Stimulated activated CD8-positive, alpha-beta memory T cell treated with anti-CD3 and anti-CD28 coated beads, Interleukin-15, amount 100 ng/mL, for 48 hours (primary cell): ENCODE measurements around the gene ARF1.
A peak's percentile ranks its signal among the peaks of the same experiment; 100 is the strongest.

Experiments used
- DNase-seq, 2 donors: peaks; one replicate each; pipeline ENCODE4 v3.0.0-alpha.2; 2020; ENCODE audit warnings: low read depth in 2 of 2

ARF1 gene

DNA sequence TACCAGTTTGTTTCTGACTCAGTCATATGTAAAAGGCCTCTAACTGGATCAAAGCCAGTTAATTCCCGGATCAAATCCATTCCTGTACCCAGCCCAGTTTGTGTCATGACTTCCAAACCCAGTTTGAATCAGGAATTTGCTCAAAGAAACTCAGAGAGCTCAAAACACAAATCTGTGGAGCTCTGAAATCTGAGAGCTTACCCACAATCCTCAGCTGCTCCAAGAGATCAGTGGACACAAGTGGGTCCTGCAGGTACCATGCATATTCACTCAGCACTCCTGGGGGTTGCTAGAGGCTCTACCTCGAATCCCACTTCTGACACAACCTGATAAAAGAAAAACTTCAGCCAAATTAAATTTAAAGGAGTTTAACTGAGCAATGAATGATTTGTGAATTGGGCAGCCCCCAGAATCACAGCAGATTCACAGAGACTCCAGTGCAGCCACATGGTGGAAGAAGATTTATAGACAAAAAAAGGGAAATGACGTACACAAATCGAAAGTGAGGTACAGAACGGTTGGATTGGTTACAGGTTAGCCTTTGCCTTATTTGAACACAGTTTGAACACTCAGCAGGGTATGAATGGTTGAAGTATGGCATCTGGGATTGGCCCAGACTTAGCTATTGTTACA, 38.5 kb downstream of the ARF1 start:
- no peak for DNase-seq

DNA sequence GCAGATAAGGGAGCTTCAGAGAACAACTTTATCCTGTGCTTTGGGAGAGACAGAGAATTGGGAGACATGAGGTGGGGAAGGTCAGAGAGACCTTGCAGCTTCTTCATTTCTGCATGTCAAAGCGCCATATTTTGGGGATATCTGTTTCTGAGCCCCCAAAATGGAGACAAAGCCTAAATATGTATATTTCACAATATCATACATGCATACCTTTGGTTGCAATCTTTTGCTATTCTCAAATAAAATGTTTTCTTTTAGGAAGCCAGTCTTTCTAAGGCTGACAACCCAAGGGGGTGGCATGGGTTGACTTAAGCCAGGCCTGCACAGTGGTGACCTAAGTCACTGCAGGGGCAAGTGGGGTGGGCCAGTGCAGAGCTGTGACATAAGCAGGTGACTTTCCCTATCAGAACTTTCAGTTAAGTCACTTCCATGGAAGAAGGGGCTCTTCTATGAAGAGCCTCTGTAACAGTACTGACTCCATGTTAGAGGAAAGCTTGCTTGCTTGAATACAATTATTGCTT, 40.5 kb downstream of the ARF1 start:
- no peak for DNase-seq

DNA sequence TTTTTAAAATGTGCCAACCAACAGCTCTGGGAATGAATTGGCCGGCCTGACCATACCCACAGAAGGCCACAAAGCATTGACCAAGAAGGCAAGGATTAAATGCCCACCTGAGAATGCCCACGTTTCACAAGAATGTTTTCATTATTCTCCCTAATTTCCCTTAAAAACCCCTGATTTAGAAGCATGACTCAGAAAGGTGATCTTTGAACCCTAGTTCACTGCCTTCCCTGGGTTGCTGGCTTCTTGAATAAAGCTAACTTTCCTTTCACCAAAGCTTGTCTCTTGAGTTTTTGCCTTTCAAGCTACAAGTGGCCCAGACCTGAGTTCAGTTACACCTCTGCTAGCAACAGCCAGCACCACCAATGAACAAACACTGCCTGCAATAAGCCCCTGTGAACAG, 41.0 kb downstream of the ARF1 start:
- DNase-seq: no peak

DNA sequence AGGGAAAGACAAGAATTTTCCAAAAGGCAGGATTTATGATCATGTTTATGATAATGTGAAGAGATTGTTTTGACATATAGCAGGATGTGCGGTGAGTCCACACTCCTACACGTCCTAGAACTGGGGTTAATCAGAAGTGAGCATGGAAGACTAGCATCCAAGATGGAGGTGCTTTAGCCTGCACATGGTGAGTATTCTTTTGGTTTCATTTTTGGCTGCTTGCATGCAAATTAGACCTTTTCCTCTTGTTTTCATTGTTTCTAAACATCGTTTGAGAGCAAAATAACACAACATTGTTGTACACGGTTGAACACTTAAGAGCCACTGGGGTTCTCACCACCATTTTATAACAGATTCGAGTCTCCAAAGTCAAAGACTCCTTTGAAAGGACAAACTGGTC, 42.7 kb downstream of the ARF1 start:
- no peak for DNase-seq

DNA sequence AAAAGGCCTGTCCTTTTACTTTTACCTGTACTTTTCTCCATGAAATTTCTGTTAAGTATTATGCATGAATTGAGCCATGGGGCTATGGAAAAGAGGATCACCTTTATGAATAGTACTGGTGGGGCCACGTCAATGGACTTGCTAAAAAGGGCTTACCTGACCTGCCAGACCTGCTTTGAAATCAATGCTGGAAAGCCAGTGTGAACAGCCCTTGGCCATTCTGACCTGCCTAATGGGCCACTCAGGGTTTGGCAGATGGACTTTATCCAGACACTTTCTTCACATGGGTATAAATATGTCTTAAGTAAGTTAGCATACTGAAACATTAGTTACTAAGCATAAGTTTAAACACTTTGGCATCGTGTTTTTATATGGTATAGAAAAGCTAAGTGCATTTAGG, 49.3 kb downstream of the ARF1 start:
- no peak for DNase-seq

DNA sequence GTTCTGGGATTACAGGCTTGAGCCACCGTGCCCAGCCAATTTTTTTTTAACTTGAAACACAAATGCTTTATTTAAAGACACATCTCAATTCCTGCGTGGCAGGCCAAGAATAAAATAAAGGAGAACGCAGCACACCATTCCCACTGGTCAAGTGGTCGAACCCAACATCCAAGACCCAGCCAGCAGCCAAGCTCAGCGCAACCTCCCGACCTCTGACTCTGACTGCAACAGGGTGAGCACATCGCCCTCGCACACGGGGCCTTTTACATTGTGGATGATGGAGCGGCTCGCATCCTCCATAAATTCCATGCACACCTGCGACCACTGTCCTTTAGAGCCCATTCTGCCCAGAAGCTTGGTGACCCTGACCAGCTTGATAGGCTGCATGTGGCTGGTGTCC, 52.1 kb downstream of the ARF1 start:
- DNase-seq: no peak

DNA sequence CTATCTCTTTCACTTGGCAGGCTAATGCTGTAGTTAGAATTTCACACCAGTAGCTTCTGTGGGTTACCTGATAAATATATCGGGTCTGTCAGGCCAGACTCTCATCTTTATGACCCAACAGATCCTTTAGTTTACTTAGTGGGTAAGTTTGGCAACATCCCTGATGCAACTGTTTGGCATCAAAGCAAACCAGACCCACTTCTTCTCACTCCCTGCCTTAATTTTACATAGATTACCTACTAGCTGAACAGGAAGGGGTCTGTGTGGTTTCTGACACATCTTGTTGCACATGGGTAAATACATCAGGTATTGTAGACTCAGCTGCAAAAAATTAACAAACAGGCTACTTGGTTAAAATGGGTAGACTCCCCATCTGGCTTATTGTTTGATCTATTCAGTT, 54.4 kb downstream of the ARF1 start:
- DNase-seq: no peak

DNA sequence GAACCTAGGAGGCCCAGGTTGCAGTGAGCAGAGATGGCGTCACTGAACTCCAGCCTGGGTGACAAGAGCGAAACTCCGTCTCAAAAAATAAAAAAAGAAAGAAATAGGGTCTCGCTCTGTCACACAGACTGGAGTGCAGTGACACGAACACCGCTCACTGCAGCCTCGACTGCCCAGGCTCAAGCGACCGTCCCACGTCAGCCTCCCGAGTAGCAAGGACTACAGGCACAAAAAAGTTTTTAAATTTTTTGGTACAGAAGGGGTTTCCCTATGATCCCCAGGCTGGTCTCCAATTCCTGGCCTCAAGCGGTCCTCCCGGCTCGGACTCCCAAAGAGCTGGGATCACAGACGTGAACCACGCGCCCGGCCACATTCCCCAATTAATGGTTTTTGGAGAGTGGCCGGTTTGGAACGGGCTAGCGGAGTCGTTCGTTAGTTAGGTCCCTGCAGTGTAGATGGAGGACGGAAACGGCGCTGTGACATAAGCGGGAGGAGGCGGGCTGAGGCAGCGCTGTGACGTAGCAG, 57.0 kb downstream of the ARF1 start:
- DNase-seq: no peak

DNA sequence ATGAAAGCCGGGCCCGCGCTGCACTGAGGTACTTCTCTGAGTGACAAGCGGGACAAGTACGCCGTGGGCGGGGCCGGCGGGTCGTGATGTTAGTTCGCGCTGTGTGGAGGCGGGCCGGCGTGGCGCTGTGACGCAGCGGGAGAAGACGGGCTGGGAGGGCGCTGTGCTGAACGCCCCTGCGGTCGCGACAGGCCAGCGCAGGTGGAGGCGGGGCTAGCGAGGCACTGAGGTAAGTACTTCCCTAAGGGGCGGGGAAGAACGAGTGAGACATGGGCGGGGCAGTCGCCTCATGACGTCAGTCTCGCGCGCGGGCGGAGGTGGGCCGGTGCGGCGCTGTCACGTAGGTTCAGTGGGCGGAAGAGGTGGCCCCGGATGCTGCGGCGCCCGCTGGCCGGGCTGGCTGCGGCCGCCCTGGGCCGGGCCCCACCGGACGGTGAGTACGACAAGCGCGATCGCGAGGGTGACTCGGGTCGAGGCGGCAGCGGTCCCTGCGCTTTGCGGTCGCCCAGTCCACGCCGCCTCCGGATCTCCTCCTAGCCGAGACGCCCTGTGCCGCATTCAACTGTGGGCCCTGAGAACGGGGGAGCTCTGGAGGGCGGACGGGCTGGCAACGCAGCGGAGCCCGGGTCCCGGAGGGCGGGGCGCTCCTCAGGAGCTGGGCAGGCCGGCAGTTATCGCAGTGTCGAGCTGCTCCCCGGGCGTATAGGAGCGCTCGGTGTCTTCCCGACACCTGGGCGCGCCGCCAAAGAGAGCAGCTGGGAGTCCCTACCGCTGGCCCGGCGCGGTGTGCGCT, 57.6 kb downstream of the ARF1 start, which contains the start of gene GUK1:
TSS of gene GUK1 (plus strand) at position 349 of the 793 bp plus-strand sequence. CDS start at position 373, 24 bp downstream.
- DNase-seq: peak; percentile 100

DNA sequence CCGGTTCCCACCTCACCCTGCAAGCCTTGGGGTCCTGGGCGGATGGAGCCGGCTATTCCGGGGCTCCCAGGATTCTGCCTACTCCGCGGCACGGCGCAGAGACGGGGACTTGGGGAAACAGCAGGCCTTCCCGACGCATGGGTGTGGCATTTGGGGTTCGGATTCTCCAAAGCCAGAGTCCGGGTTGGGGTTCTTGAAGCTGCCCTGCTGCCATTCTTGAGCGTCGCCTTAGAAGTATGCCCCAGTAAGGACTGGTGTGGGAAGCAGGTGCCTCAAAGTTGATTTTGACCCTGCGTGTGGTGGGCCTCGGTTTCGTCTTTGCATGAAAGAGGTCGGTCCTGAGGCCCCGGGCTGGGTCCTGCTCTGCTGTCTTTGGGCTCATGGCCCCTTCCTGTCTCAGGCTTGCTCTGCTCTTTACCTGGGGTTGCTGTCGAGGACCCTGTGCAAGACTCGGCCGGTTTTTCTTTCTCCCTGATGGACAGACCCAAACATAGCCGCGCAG, 58.3 kb downstream of the ARF1 start:
- DNase-seq: no peak

DNA sequence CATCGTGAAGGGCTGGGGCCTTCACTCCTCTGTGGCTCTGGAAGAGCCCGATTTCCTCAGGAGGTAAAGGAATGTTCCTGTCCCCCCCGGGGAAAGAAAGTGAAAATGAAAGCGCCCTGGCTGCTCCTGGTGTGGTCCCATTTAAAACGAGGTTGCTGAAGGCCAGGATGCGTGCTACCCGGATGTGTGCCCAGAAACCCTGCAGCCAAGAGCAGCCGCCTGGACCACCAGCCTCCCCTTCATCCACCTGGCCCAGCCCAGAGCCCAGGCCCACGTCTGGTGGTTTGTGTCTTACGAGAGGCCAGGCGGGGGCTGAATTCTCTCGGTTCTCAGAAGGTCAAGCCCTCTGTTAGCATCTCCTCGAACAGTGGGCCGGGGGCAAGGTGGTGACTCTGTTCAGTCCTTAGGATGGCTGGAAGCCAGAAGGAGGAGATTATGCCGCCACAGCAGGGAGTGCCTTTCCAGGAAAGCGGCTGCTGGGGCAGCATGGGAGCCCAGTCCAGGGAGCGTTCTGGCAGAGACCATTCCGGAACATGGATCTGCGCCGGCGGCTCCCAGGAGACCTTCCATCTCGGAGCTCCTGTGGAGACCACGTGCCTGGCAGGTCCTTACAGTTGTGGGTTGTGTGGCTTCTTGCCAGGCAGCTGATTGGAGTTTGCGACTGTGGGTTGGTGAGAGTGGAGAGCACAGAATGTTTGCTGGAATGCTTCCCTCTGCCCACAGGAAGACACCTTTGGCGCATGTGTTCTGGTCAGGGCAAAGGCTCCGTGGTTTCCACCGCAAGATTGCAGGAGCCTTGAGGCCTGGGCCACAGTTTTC, 58.9 kb downstream of the ARF1 start:
- peak in 1 of 2 donors; percentile 15 for DNase-seq

DNA sequence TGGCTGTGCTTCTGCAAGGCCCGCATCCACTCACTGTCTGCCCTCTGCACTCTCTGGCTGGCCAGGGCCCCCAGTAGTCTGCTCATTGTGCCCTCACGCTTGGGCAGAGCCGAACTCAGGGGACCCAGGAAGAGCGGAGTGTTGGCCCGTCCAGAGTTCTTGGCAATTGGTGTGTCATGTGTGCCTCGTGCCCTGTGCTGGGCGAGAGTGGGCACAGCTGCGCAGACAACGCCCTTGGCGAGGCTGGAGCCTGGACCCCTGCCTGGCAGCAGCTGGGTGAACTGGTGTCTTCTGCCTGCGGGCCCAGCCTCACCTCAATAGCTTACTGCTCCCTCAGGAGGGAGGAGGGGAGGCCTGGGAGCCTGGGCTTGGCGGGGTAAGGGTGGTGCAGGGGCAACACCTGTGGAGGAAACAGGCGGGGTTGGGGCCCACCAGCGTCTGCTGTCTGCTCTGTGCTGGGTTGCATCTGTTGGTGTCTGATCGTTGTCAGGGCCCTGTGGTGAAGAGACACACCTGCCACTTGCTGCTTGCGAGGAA, 59.7 kb downstream of the ARF1 start:
- no peak for DNase-seq

DNA sequence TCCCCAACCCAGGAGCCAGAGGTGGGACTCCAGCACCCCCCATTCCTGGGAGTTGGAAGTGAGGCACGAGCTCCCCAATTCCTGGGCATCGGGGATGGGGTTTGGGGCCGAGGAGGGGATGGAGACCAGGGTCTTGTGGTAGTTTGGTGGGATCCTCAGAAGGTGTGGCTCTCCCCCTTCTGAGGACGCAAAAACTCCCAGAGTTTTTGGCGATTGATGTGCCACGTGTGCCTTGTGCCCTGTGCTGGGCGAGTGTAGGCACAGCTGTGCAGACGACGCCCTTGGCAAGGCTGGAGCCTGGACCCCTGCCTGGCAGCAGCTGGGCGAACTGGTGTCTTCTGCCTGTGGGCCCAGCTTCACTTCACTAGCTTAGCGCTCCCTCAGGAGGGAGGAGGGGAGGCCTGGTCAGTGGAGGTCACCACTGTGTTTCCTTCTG, 60.2 kb downstream of the ARF1 start:
- DNase-seq: no peak

DNA sequence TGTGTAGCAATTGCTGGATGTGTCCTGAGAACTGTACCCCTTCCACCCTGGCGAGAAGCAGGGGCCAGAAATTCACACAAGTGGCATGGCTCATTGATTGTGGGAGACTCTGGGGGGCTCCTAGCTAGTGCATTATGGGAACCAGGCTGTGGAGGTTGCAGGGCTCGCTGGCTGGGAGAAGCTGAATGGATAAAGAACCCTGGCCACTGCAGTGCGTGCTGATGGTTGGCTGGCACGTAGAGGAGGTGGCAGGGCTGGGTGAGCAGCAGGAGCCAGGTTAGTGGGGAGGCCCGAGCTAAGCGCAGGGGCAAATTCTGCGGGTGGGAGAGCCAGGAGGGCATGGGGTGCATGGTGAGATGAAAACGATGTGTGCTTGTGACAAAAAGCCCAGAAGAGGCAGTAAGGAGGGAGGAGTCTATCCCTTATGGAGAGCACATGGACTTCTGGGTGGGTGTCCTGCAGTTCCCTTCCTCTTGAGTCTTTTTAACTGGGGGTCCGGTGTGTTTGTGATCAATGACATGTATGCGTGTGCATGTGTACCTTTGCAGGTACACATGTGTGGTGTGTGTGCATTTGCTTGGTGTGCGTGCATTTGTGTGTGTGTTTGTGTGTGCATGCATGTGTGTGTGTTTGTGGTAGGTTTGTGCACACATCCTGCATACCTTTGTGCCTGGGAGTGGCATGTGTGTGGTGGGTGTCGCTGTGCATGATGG, 61.1 kb downstream of the ARF1 start:
- DNase-seq: no peak

DNA sequence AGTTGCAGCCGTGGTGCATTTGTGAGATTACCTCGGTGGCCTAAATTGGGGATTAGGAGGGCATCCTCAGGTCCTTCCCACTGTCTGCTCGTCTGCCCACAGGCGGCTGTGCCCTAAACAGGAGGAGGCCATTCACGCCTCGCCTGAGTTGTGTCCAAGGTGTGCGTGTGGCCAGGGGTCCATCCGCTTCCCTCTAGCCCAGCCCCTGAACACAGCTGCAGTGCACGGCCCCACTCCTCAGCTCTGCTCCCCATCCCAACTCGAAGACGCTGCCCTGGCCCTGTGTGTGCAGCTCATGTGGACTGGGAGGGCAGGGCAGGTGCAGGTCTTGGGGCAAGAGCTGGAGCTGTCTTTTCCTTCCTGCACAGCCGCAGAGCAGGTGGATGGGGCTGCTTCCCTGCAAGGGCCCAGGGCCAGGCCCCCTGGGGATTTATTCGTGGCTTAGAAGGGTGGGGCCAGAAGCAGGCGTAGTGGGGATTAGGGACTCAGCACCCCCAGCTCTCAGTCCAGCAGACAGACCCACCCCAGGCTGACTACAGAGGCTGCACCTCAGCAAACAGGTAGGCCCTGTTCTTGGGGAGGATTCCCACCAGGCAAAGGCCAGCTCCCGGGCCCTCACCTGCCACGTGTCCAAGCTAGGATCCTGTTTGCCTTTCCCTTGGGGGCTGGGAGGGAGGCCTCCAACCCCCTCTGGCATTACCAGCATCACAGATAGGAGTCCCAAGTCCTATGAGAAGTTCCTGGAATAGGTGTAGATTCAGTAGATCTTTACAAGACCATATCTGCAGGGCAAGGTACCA, 61.9 kb downstream of the ARF1 start:
- no peak for DNase-seq

DNA sequence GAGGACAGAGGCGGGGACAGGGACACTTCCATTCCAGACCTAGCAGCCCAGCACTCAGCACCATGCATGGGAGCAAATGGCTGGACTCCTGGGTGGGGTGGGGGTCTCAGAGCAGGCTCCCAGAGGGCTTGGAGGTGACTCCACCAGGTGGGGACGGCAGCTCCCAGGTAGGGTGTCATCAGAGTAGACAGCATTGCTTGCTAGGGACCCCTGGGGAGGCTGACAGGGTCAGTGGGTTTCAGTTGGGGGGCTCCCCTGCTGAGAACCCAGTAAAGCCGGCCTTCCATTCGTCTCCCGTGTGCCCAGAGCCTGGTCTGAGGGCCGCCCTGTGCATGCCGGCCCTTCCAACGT, 62.5 kb downstream of the ARF1 start:
- DNase-seq: no peak

DNA sequence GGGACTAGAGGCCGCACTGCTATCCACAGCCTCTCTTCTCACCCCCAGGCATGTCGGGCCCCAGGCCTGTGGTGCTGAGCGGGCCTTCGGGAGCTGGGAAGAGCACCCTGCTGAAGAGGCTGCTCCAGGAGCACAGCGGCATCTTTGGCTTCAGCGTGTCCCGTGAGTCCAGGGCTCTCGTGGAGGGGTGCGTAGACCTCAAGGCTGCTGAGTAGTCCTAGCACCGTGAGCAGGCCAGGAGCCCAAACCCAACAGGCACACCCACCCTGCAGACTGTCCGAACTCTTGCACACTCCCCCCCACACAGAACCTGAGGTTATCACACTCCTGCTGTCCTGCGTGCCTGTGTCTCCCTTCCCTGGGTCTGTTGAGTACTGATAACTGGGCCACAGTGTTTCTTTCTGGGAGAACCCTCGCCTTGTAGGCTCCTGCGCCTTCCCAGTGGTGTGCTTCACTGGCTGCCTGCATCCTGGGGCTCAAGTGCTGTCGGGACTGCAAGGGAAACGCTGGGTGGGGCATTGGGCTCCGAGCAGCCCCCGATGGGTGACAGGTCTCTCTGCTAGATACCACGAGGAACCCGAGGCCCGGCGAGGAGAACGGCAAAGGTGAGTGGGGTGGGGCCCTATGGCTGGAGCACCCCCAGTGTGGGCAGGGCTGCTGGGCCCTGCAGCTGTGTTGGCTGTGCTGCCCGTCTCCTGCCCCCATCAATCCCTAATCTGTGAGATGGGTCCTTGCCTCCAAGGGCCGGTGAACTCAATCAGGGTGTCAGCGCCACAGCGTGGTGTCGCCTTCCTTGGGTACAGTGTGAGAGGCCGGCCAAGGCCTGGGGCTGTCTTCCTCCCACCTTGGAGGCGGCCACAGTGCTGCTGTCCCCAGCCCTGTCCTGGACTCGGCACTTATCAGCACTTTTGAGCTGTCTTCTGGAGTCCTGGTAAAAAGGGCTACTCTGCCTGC, 63.2 kb downstream of the ARF1 start:
- no peak for DNase-seq

DNA sequence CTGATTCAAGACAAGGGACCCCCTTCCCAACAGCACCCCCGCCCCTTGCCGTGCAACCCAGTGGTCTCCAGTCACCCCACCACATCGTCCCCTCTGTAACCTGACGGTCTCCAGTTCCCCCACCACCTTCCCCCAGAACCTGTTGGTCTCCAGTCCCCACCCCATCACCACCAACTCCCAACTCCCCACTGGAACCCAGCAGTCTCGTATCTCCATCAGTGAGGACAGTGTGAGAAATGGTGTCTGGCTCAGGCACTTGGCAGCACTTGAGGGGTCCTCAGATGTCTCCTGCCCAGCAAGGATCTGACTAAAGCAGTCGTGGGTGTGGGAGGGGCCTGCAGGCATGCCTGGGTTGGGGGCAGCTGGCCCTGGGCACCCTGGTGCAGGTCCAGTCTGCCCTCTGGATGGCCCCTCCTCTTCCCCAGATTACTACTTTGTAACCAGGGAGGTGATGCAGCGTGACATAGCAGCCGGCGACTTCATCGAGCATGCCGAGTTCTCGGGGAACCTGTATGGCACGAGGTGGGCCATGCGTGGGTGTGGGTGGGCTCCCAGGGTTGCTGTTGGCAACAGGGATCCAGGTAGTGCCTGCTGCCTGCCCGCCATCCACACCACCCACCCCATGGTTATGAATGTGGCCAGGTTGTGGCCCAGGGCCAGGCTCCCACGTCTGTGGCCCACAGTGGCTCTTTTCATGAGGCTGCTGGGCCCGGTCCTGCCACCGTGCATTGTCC, 64.1 kb downstream of the ARF1 start:
- no peak for DNase-seq
